Measurements from ENCODE around the gene GLRA2. TPM values are rescaled to one million over a fixed set of nuclear protein-coding genes. Genes with fewer than 3 reads are reported as not detected.

The GLRA2 gene
- total RNA-seq, 1 donor from 2014 or later = not detected

- no peak for DNase-seq (ENCODE audit: low spot score)
- H3K9ac ChIP-seq = no peak overlapping the region
- no peaks in the 10 kb centered on the region for H3K9me3 ChIP-seq (ENCODE audit: low read depth)
- no peak overlapping the region for H3K27ac ChIP-seq
- Mint-ChIP-seq H3K4me1 (peaks cover 11% of the 10 kb centered on the region), H3K4me3 (no peak overlapping the region), H3K27me3 (ENCODE audit: insufficient read depth, low read depth) (peaks cover 2% of the 10 kb centered on the region), H3K9me3 (no peaks in the 10 kb centered on the region), H3K27ac (no peak overlapping the region), H3K36me3 (no peaks in the 10 kb centered on the region)
- no peaks in the 10 kb centered on the region for H3F3A ChIP-seq (ENCODE audit: low read depth)
- no peaks in the 10 kb centered on the region for H4K20me1 ChIP-seq (ENCODE audit: low read depth)
- H3K4me2 ChIP-seq = no peak overlapping the region
- H3K36me3 ChIP-seq = no peaks in the 10 kb centered on the region
- H3K4me3 ChIP-seq = no peak overlapping the region
- no peaks in the 10 kb centered on the region for H3K27me3 ChIP-seq
- H3K79me2 ChIP-seq (ENCODE audit: low read depth) = no peaks in the 10 kb centered on the region
- TF ChIP-seq EZH2phosphoT487 (IDR thresholded peaks at IDR 0.05) = no peak
- TF ChIP-seq CTCF (IDR thresholded peaks at IDR 0.05) = no peak
- TF ChIP-seq EZH2 (IDR thresholded peaks at IDR 0.05) = no peak
- H3K4me1 ChIP-seq = no peaks in the 10 kb centered on the region
- H2AFZ ChIP-seq (replicated peaks) = no peak overlapping the region
Measured at GRCh38 chrX:14700982-14701381, 171.6 kb downstream of the GLRA2 start.

- Histone ChIP-seq H3K27me3 (no peaks in the 10 kb centered on the region), H3K4me1 (no peaks in the 10 kb centered on the region), H3K79me2 (ENCODE audit: low read depth) (no peaks in the 10 kb centered on the region), H3K36me3 (no peaks in the 10 kb centered on the region), H3K27ac (no peak overlapping the region), H2AFZ (replicated peaks) (no peak overlapping the region), H3K9me3 (ENCODE audit: low read depth) (no peaks in the 10 kb centered on the region), H3F3A (ENCODE audit: low read depth) (no peaks in the 10 kb centered on the region), H3K9ac (no peak overlapping the region), H3K4me2 (no peak overlapping the region), H4K20me1 (ENCODE audit: low read depth) (no peaks in the 10 kb centered on the region), H3K4me3 (no peak overlapping the region)
- H3K27me3 Mint-ChIP-seq (ENCODE audit: insufficient read depth, low read depth) = peaks cover 2% of the 10 kb centered on the region
- no peak for TF ChIP-seq EZH2phosphoT487 (IDR thresholded peaks at IDR 0.05)
- no peak for TF ChIP-seq CTCF (IDR thresholded peaks at IDR 0.05)
- no peak for TF ChIP-seq EZH2 (IDR thresholded peaks at IDR 0.05)
- peaks cover 11% of the 10 kb centered on the region for H3K4me1 Mint-ChIP-seq
- H3K9me3 Mint-ChIP-seq = no peaks in the 10 kb centered on the region
- H3K27ac Mint-ChIP-seq = no peak overlapping the region
- H3K4me3 Mint-ChIP-seq = no peak overlapping the region
- DNase-seq (ENCODE audit: low spot score) = no peak
- H3K36me3 Mint-ChIP-seq = no peaks in the 10 kb centered on the region
Measured at GRCh38 chrX:14702145-14702544, 172.8 kb downstream of the GLRA2 start.

- no peaks in the 10 kb centered on the region for H3K27me3 ChIP-seq
- no peak overlapping the region for H3K4me3 Mint-ChIP-seq
- no peaks in the 10 kb centered on the region for H3K36me3 Mint-ChIP-seq
- DNase-seq (ENCODE audit: low spot score) = peak; percentile 2
- no peak overlapping the region for H2AFZ ChIP-seq (replicated peaks)
- no peak overlapping the region for H3K4me2 ChIP-seq
- H3K9me3 Mint-ChIP-seq = no peaks in the 10 kb centered on the region
- H3F3A ChIP-seq (ENCODE audit: low read depth) = no peaks in the 10 kb centered on the region
- H3K79me2 ChIP-seq (ENCODE audit: low read depth) = no peaks in the 10 kb centered on the region
- H3K4me1 ChIP-seq = no peaks in the 10 kb centered on the region
- H3K9ac ChIP-seq = no peak overlapping the region
- H3K27me3 Mint-ChIP-seq (ENCODE audit: insufficient read depth, low read depth) = peaks cover 5% of the 10 kb centered on the region
- TF ChIP-seq EZH2phosphoT487 (IDR thresholded peaks at IDR 0.05) = no peak
- TF ChIP-seq EZH2 (IDR thresholded peaks at IDR 0.05) = no peak
- peak; percentile 7 for TF ChIP-seq CTCF (IDR thresholded peaks at IDR 0.05)
- H3K4me1 Mint-ChIP-seq = no peaks in the 10 kb centered on the region
- H3K36me3 ChIP-seq = no peaks in the 10 kb centered on the region
- no peak overlapping the region for H3K27ac Mint-ChIP-seq
- no peak overlapping the region for H3K27ac ChIP-seq
- H4K20me1 ChIP-seq (ENCODE audit: low read depth) = no peaks in the 10 kb centered on the region
- H3K9me3 ChIP-seq (ENCODE audit: low read depth) = no peaks in the 10 kb centered on the region
- H3K4me3 ChIP-seq = no peak overlapping the region
Measured at GRCh38 chrX:14712096-14712495, 182.8 kb downstream of the GLRA2 start.

All from neural progenitor cell (in vitro differentiated cells).